HepG2 (cell line): ENCODE measurements around the gene TTPAL. TPM values are rescaled to one million over a fixed set of nuclear protein-coding genes. Genes with fewer than 3 reads are reported as not detected.
A peak's percentile ranks its signal among the peaks of the same experiment; 100 is the strongest.

Source experiments
- BHLHE40 ChIP-seq: IDR thresholded peaks from 2 replicates; pipeline ENCODE4 v1.6.1; 2011; ENCODE audit warnings: low read length, improper control_type of control experiment
- CREB1 ChIP-seq, 2 experiments: fragments of 450-650 bp in 1 of 2; IDR thresholded peaks; 2 replicates each; pipeline ENCODE4 v1.6.1; 2016 to 2017; ENCODE audit warnings: control low read depth in 1 of 2, mild to moderate bottlenecking in 1 of 2, missing compliant biosample characterization in 1 of 2, missing genetic modification characterization in 1 of 2
- ELK4 ChIP-seq: sonication (generic); formaldehyde crosslinking; IDR thresholded peaks from 2 replicates; pipeline ENCODE4 v1.9.0; 2021; ENCODE audit warnings: missing genetic modification reagents, borderline replicate concordance
- GATA4 ChIP-seq: sonication (generic); IDR thresholded peaks from 2 replicates; pipeline ENCODE4 v1.6.1; 2016; ENCODE audit warnings: antibody characterized with exemption, low read depth, borderline replicate concordance
- GTF2F1 ChIP-seq: fragments of 150-350 bp; IDR thresholded peaks from 2 replicates; pipeline ENCODE4 v1.6.1; 2014; ENCODE audit warnings: low read length
- HNF4A ChIP-seq: sonication (generic); formaldehyde crosslinking; IDR thresholded peaks from 2 replicates; pipeline ENCODE4 v1.4.0; 2020; ENCODE audit warnings: missing genetic modification reagents
- KDM3A ChIP-seq: IDR thresholded peaks from 2 replicates; pipeline ENCODE4 v1.6.1; 2018; ENCODE audit warnings: low read depth, missing compliant biosample characterization
- KLF15 ChIP-seq: sonication (generic); formaldehyde crosslinking; IDR thresholded peaks from 2 replicates; pipeline ENCODE4 v1.8.1; 2023; ENCODE audit warnings: borderline replicate concordance, mild to moderate bottlenecking, inconsistent platforms, missing genetic modification reagents, mixed read lengths
- MEIS2 ChIP-seq: sonication (generic); formaldehyde crosslinking; IDR thresholded peaks from 2 replicates; pipeline ENCODE4 v1.9.0; 2021; ENCODE audit warnings: mild to moderate bottlenecking, missing genetic modification reagents
- MYNN ChIP-seq: sonication (generic); formaldehyde crosslinking; IDR thresholded peaks from 2 replicates; pipeline ENCODE4 v1.4.0; 2020; ENCODE audit warnings: mild to moderate bottlenecking, low read depth, missing genetic modification reagents
- NFE2L1 ChIP-seq: sonication (generic); formaldehyde crosslinking; IDR thresholded peaks from 2 replicates; pipeline ENCODE4 v1.4.0; 2020; ENCODE audit warnings: missing genetic modification reagents, mild to moderate bottlenecking, borderline replicate concordance
- PHF5A ChIP-seq: IDR thresholded peaks from one replicate; pipeline ENCODE4 v1.6.1; 2018; ENCODE audit warnings: low read depth, missing genetic modification reagents; ENCODE audit not compliant: unreplicated experiment
- SAP130 ChIP-seq: IDR thresholded peaks from 2 replicates; pipeline ENCODE4 v1.6.1; 2016; ENCODE audit warnings: low read depth
- SNAPC2 ChIP-seq: sonication (generic); formaldehyde crosslinking; IDR thresholded peaks from 2 replicates; pipeline ENCODE4 v1.8.1; 2022; ENCODE audit warnings: mild to moderate bottlenecking, missing genetic modification reagents
- SRY ChIP-seq: sonication (generic); formaldehyde crosslinking; IDR thresholded peaks from 2 replicates; pipeline ENCODE4 v1.8.0; 2022; ENCODE audit warnings: mild to moderate bottlenecking, missing genetic modification reagents
- TOPORS ChIP-seq: sonication (generic); formaldehyde crosslinking; IDR thresholded peaks from 2 replicates; pipeline ENCODE4 v1.8.0; 2023; ENCODE audit warnings: mild to moderate bottlenecking, missing genetic modification reagents
- TSC22D2 ChIP-seq: sonication (generic); formaldehyde crosslinking; IDR thresholded peaks from 2 replicates; pipeline ENCODE4 v1.5.1; 2020; ENCODE audit warnings: missing genetic modification reagents, mild to moderate bottlenecking, borderline replicate concordance
- ZBTB14 ChIP-seq: sonication (generic); formaldehyde crosslinking; IDR thresholded peaks from 2 replicates; pipeline ENCODE4 v1.4.0; 2020; ENCODE audit warnings: missing genetic modification reagents
- ZFP91 ChIP-seq: sonication (generic); formaldehyde crosslinking; IDR thresholded peaks from 2 replicates; pipeline ENCODE4 v1.9.0; 2022; ENCODE audit warnings: missing genetic modification reagents, mild to moderate bottlenecking, borderline replicate concordance
- ZIK1 ChIP-seq: sonication (generic); formaldehyde crosslinking; IDR thresholded peaks from 2 replicates; pipeline ENCODE4 v1.5.0; 2020; ENCODE audit warnings: mild to moderate bottlenecking, low read depth, missing genetic modification reagents, borderline replicate concordance
- ZNF20 ChIP-seq: sonication (generic); formaldehyde crosslinking; IDR thresholded peaks from 2 replicates; pipeline ENCODE4 v1.4.0; 2020; ENCODE audit warnings: mild to moderate bottlenecking, moderate library complexity, missing genetic modification reagents
- ZNF33B ChIP-seq: sonication (generic); formaldehyde crosslinking; IDR thresholded peaks from 2 replicates; pipeline ENCODE4 v1.5.1; 2020; ENCODE audit warnings: mild to moderate bottlenecking, missing genetic modification reagents
- ZNF552 ChIP-seq: sonication (generic); formaldehyde crosslinking; IDR thresholded peaks from 2 replicates; pipeline ENCODE4 v1.9.0; 2022; ENCODE audit warnings: missing genetic modification reagents, mild to moderate bottlenecking, borderline replicate concordance
- ZXDC ChIP-seq: sonication (generic); formaldehyde crosslinking; IDR thresholded peaks from 2 replicates; pipeline ENCODE4 v1.5.0; 2020; ENCODE audit warnings: mild to moderate bottlenecking, missing genetic modification reagents
- polyA plus RNA-seq, 8 experiments: library from polyadenylated mRNA; depleted of rRNA in 3 of 8; stranded (reverse) in 7 of 8; unstranded in 1 of 8; fragments of >200 nt; fragmentation: Illumina TruSeq in 4 of 8; extraction: Trizol in 4 of 8; gene quantifications; 2 replicates each; pipeline versions ENCODE4 v1.2.1 to v1.2.3, GENCODE V29; 2011 to 2016; ENCODE audit warnings: low read depth in 4 of 8, missing spikeins in 1 of 8, mixed read lengths in 1 of 8; ENCODE audit not compliant: insufficient read depth in 1 of 8
- total RNA-seq, 5 experiments: library from RNA; depleted of rRNA; stranded (reverse); fragments of >200 nt; fragmentation: Illumina TruSeq; extraction: Trizol; gene quantifications; 2 replicates each; pipeline ENCODE4 v1.2.3, GENCODE V29; 2016; ENCODE audit warnings: low read depth in 1 of 5

Gene TTPAL
- total and polyA plus RNA-seq, 2 of the 13 experiments (the other 11 are each of a cell fraction or from before 2014, with no cell fraction given), result 4.3 to 18.8 TPM

- TF ChIP-seq SNAPC2 (0 out of 2 replicates have a peak, but pooled peaks have one; percentile 19), BHLHE40 (no peak), GTF2F1 (no peak), ZFP91 (CRISPR knock-in tag) (no peak), GATA4 (no peak; the same call in 1 of the 2 replicates), KLF15 (no peak), KDM3A (CRISPR knock-in tag) (0 out of 2 replicates have a peak, but pooled peaks have one; percentile 54), TSC22D2 (CRISPR knock-in tag) (no peak), ZXDC (CRISPR knock-in tag) (no peak), ZNF20 (CRISPR knock-in tag) (no peak), ZIK1 (CRISPR knock-in tag) (0 out of 2 replicates have a peak, but pooled peaks have one; percentile 35), MYNN (no peak), HNF4A (peak; percentile 9; the same call in 1 of the 2 replicates), PHF5A (no peak), SAP130 (CRISPR knock-in tag) (peak; percentile 47; the same call in 1 of the 2 replicates), TOPORS (no peak), NFE2L1 (CRISPR knock-in tag) (no peak), ZNF33B (0 out of 2 replicates have a peak, but pooled peaks have one; percentile 23), ZNF552 (CRISPR knock-in tag) (no peak), CREB1 (IDR thresholded peaks at IDR 0.05) (peak; percentile 80), CREB1 (CRISPR knock-in tag; IDR thresholded peaks at IDR 0.05) (peak; percentile 40), SRY (no peak), ELK4 (no peak), ZBTB14 (CRISPR knock-in tag) (no peak), MEIS2 (no peak)
These were observed 14.4 kb upstream of the TTPAL start (continued) for GRCh38 chr20:44461142-44461802.
